ENCODE measurements around the gene GFI1B. TPM values are rescaled to one million over a fixed set of nuclear protein-coding genes. Genes with fewer than 3 reads are reported as not detected.

The GFI1B gene
- total and polyA plus RNA-seq, 2 of the 13 experiments (the other 11 are each of a cell fraction or from before 2014, with no cell fraction given) = 0.15 to 0.51 TPM

DNA sequence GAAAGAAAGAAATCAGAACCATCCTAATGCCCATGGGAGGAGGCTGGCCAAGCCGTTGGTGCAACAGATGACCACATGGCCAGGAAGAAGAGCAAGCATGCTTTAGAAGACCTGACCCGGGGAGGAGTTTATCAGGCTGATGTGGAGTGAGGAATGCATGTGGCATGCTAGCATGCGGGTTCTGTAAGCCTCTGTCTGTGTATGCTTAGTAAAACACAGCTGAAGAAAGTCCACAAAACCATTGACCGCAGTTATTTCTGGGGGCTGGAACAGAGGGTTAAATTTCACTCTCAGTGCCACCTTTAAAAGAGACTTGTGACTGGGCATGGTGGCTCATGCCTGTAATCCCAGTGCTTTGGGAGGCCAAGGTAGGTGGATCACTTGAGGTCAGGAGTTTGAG, 19.1 kb downstream of the GFI1B start (continued):
- TF ChIP-seq LCORL (IDR thresholded peaks at IDR 0.05) (no peak; the same call in 1 of the 2 replicates), LCORL (CRISPR knock-in tag; IDR thresholded peaks at IDR 0.05) (peak; percentile 30; the same call in 1 of the 2 replicates), SP4 (CRISPR knock-in tag; IDR thresholded peaks at IDR 0.05) (no peak), TIGD3 (CRISPR knock-in tag; IDR thresholded peaks at IDR 0.05; ENCODE audit: borderline replicate concordance) (no peak), SALL1 (CRISPR knock-in tag; IDR thresholded peaks at IDR 0.05) (peak; percentile 30; the same call in 1 of the 2 replicates), ZNF430 (CRISPR knock-in tag; IDR thresholded peaks at IDR 0.05) (no peak), ISX (CRISPR knock-in tag; conservative IDR thresholded peaks at IDR 0.05) (no peak), ZNF883 (CRISPR knock-in tag; IDR thresholded peaks at IDR 0.05; ENCODE audit: not compliant biosample characterization) (no peak), IKZF4 (CRISPR knock-in tag; IDR thresholded peaks at IDR 0.05; ENCODE audit: borderline replicate concordance, low read depth, not compliant biosample characterization) (no peak), ZNF274 (CRISPR knock-in tag; IDR thresholded peaks at IDR 0.05) (no peak), IKZF5 (CRISPR knock-in tag; IDR thresholded peaks at IDR 0.05) (peak; percentile 47; the same call in 1 of the 2 replicates), RXRA (CRISPR knock-in tag; IDR thresholded peaks at IDR 0.05) (peak; percentile 45; the same call in 1 of the 2 replicates), MYC (CRISPR knock-in tag; IDR thresholded peaks at IDR 0.05; ENCODE audit: borderline replicate concordance) (peak; percentile 73; the same call in 1 of the 2 replicates), ATF7 (IDR thresholded peaks at IDR 0.05) (no peak), ATF7 (CRISPR knock-in tag; IDR thresholded peaks at IDR 0.05) (no peak), TFDP2 (CRISPR knock-in tag; IDR thresholded peaks at IDR 0.05) (no peak), PITX1 (CRISPR knock-in tag; IDR thresholded peaks at IDR 0.05) (peak; percentile 51; the same call in 1 of the 2 replicates), MIER2 (CRISPR knock-in tag; IDR thresholded peaks at IDR 0.05) (no peak)
- TF ChIP-seq, protein P1, sequence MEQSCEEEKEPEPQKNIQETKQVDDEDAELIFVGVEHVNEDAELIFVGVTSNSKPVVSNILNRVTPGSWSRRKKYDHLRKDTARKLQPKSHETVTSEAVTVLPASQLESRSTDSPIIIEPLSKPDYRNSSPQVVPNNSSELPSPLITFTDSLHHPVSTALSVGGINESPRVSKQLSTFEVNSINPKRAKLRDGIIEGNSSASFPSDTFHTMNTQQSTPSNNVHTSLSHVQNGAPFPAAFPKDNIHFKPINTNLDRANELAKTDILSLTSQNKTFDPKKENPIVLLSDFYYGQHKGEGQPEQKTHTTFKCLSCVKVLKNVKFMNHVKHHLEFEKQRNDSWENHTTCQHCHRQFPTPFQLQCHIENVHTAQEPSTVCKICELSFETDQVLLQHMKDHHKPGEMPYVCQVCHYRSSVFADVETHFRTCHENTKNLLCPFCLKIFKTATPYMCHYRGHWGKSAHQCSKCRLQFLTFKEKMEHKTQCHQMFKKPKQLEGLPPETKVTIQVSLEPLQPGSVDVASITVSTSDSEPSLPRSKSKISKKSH (CRISPR knock-in tag; IDR thresholded peaks at IDR 0.05; ENCODE audit: borderline replicate concordance) = no peak
- TF ChIP-seq, protein P2, sequence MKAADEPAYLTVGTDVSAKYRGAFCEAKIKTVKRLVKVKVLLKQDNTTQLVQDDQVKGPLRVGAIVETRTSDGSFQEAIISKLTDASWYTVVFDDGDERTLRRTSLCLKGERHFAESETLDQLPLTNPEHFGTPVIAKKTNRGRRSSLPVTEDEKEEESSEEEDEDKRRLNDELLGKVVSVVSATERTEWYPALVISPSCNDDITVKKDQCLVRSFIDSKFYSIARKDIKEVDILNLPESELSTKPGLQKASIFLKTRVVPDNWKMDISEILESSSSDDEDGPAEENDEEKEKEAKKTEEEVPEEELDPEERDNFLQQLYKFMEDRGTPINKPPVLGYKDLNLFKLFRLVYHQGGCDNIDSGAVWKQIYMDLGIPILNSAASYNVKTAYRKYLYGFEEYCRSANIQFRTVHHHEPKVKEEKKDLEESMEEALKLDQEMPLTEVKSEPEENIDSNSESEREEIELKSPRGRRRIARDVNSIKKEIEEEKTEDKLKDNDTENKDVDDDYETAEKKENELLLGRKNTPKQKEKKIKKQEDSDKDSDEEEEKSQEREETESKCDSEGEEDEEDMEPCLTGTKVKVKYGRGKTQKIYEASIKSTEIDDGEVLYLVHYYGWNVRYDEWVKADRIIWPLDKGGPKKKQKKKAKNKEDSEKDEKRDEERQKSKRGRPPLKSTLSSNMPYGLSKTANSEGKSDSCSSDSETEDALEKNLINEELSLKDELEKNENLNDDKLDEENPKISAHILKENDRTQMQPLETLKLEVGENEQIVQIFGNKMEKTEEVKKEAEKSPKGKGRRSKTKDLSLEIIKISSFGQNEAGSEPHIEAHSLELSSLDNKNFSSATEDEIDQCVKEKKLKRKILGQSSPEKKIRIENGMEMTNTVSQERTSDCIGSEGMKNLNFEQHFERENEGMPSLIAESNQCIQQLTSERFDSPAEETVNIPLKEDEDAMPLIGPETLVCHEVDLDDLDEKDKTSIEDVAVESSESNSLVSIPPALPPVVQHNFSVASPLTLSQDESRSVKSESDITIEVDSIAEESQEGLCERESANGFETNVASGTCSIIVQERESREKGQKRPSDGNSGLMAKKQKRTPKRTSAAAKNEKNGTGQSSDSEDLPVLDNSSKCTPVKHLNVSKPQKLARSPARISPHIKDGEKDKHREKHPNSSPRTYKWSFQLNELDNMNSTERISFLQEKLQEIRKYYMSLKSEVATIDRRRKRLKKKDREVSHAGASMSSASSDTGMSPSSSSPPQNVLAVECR (CRISPR knock-in tag; IDR thresholded peaks at IDR 0.05; ENCODE audit: borderline replicate concordance) = peak; percentile 44; the same call in 1 of the 2 replicates

All from HepG2 (cell line).